IMR-90 (cell line): Measurements from ENCODE around the gene CD300LF. TPM values are rescaled to one million over a fixed set of nuclear protein-coding genes. Genes with fewer than 3 reads are reported as not detected.

Source experiments
- ATAC-seq: fragments of 200-7000 bp; cut with Tn5 transposase; 2 replicates; pipeline ENCODE4 v1.9.1; 2020; ENCODE audit warnings: low read depth, mild to moderate bottlenecking, moderate library complexity
- BruUV-seq: library from RNA; stranded (reverse); fragments of 400-500 nt; replicated peaks from 2 replicates; lab custom pipeline; 2021; lab: Mats Ljungman, UMichigan
- CTCF ChIA-PET: fragments of 300-600 bp; formaldehyde crosslinking; extraction: SDS; loops from one replicate; lab custom pipeline; 2021; ENCODE audit warnings: antibody characterized with exemption; lab: Yijun Ruan, JAX
- POLR2A ChIA-PET: fragments of 300-600 bp; sonication (Branson Sonifier 250); formaldehyde crosslinking; loops from one replicate; lab custom pipeline; 2022; ENCODE audit warnings: antibody characterized with exemption; ENCODE audit not compliant: unreplicated experiment; lab: Charles Lee
- DNase-seq: peaks from one replicate; pipeline ENCODE4 v3.0.0; 2013
- H2AFZ ChIP-seq: replicated peaks from 2 replicates; pipeline ENCODE3; 2013; ENCODE audit warnings: low read length, mild to moderate bottlenecking; ENCODE audit not compliant: poor library complexity
- H2AK5ac ChIP-seq: 2 replicates; pipeline ENCODE4 v1.6.1; 2013; ENCODE audit warnings: low read depth, low read length, inconsistent platforms
- H2AK9ac ChIP-seq: replicated peaks from 2 replicates; pipeline ENCODE3; 2013; ENCODE audit warnings: mild to moderate bottlenecking, low read depth, low read length, moderate library complexity; ENCODE audit not compliant: poor library complexity
- H2BK120ac ChIP-seq: 2 replicates; pipeline ENCODE4 v1.6.1; 2013; ENCODE audit warnings: low read depth, low read length, inconsistent platforms
- H2BK15ac ChIP-seq: 3 replicates; pipeline ENCODE4 v1.6.1; 2013; ENCODE audit warnings: low read depth, low read length, inconsistent platforms
- H2BK20ac ChIP-seq: 2 replicates; pipeline ENCODE4 v1.6.1; 2013; ENCODE audit warnings: low read depth, mild to moderate bottlenecking, inconsistent platforms, low read length, moderate library complexity
- H2BK5ac ChIP-seq: 2 replicates; pipeline ENCODE4 v1.6.1; 2013; ENCODE audit warnings: mild to moderate bottlenecking, low read depth, low read length, inconsistent platforms; ENCODE audit not compliant: poor library complexity, severe bottlenecking
- H3K14ac ChIP-seq: replicated peaks from 2 replicates; pipeline ENCODE4 v1.6.1; 2013; ENCODE audit warnings: low read depth, low read length, inconsistent platforms
- H3K18ac ChIP-seq: 2 replicates; pipeline ENCODE4 v1.6.1; 2013; ENCODE audit warnings: low read depth, low read length, control low read depth
- H3K23ac ChIP-seq: 2 replicates; pipeline ENCODE4 v1.6.1; 2013; ENCODE audit warnings: low read depth, low read length, inconsistent platforms
- H3K27ac ChIP-seq: 2 replicates; pipeline ENCODE4 v1.5.1; 2013; ENCODE audit warnings: mild to moderate bottlenecking, control low read depth, low read length; ENCODE audit not compliant: insufficient read depth
- H3K27me3 ChIP-seq: 2 replicates; pipeline ENCODE4 v1.6.1; 2013; ENCODE audit warnings: low read length; ENCODE audit not compliant: control insufficient read depth, insufficient read depth
- H3K36me3 ChIP-seq: 2 replicates; pipeline ENCODE4 v1.6.1; 2013; ENCODE audit warnings: low read length, mixed read lengths; ENCODE audit not compliant: control insufficient read depth, insufficient read depth
- H3K4ac ChIP-seq: 2 replicates; pipeline ENCODE4 v1.6.1; 2013; ENCODE audit warnings: low read depth, low read length, inconsistent platforms
- H3K4me1 ChIP-seq: 2 replicates; pipeline ENCODE4 v1.6.1; 2013; ENCODE audit warnings: low read length, mixed read lengths; ENCODE audit not compliant: control insufficient read depth, insufficient read depth
- H3K4me2 ChIP-seq: 2 replicates; pipeline ENCODE4 v1.6.1; 2013; ENCODE audit warnings: low read depth, mild to moderate bottlenecking, control low read depth, low read length, moderate library complexity
- H3K4me3 ChIP-seq: 2 replicates; pipeline ENCODE4 v1.5.1; 2013; ENCODE audit warnings: low read depth, mild to moderate bottlenecking, control low read depth, low read length, moderate library complexity; ENCODE audit not compliant: insufficient read depth
- H3K56ac ChIP-seq: 2 replicates; pipeline ENCODE4 v1.6.1; 2013; ENCODE audit warnings: low read length, inconsistent platforms; ENCODE audit not compliant: insufficient read depth; ENCODE audit errors: extremely low read depth
- H3K79me1 ChIP-seq, 2 experiments: 2 replicates each; pipeline ENCODE4 v1.6.1; 2013; ENCODE audit warnings: low read length in 2 of 2, inconsistent platforms in 1 of 2, low read depth in 1 of 2
- H3K9ac ChIP-seq: 2 replicates; pipeline ENCODE4 v1.6.1; 2013; ENCODE audit warnings: low read depth, low read length, control low read depth
- H3K9me1 ChIP-seq: 2 replicates; pipeline ENCODE4 v1.6.1; 2013; ENCODE audit warnings: low read length, inconsistent platforms; ENCODE audit not compliant: insufficient read depth
- H3K9me3 ChIP-seq: 2 replicates; pipeline ENCODE4 v1.6.1; 2013; ENCODE audit warnings: low read length; ENCODE audit not compliant: control insufficient read depth, insufficient read depth
- H4K20me1 ChIP-seq: 2 replicates; pipeline ENCODE4 v1.6.1; 2013; ENCODE audit warnings: low read length, inconsistent platforms; ENCODE audit not compliant: insufficient read depth
- H4K5ac ChIP-seq: 2 replicates; pipeline ENCODE4 v1.6.1; 2013; ENCODE audit warnings: mild to moderate bottlenecking, low read depth, low read length, control low read depth
- H4K8ac ChIP-seq, 2 experiments: 2 replicates each; pipeline ENCODE4 v1.6.1; 2013; ENCODE audit warnings: low read depth in 2 of 2, low read length in 2 of 2, control low read depth in 1 of 2, inconsistent platforms in 1 of 2
- H4K91ac ChIP-seq: 2 replicates; pipeline ENCODE4 v1.6.1; 2013; ENCODE audit warnings: low read depth, low read length, inconsistent platforms; ENCODE audit not compliant: insufficient read depth
- WGBS, 2 experiments: methylation state at CpG; one replicate each; pipeline versions ENCODE4 v1.1.5 to v1.1.7; 2013; ENCODE audit warnings: missing lambda C conversion rate in 2 of 2; ENCODE audit not compliant: insufficient read length in 1 of 2; ENCODE audit errors: extremely low coverage in 2 of 2; 5-methylcytosine and 5-hydroxymethylcytosine counted together
- dilution Hi-C: fragments of 300-500 bp; cut with HindIII; formaldehyde crosslinking; loops from one replicate; pipeline ENCODE4 v1.14.3; 2018; ENCODE audit warnings: low sequenced_read_pairs; ENCODE audit not compliant: unreplicated experiment
- in situ Hi-C: fragments of 300-500 bp; cut with MboI; formaldehyde crosslinking; loops from 3 replicates; pipeline ENCODE4 v1.14.3; 2019; ENCODE audit warnings: low sequenced_read_pairs, inconsistent platforms, mixed read lengths
- intact Hi-C: fragments of 100-400 bp; cut with micrococcal nuclease; formaldehyde crosslinking; loops from 2 replicates; pipeline ENCODE4 v1.10.0; 2022
- polyA plus RNA-seq, 3 experiments: library from polyadenylated mRNA; depleted of rRNA; stranded (reverse); fragments of >200 nt; gene quantifications; 2 replicates each; pipeline ENCODE4 v1.2.3, GENCODE V29; 2012; ENCODE audit warnings: low replicate concordance in 1 of 3
- total RNA-seq: library from RNA; depleted of rRNA; stranded (reverse); fragments of >200 nt; gene quantifications from 2 replicates; pipeline ENCODE4 v1.2.3, GENCODE V29; 2012
- TF ChIP-seq, protein P1 (sequence below): fragments of 150-350 bp; IDR thresholded peaks from 2 replicates; pipeline ENCODE4 v1.6.1; 2017; ENCODE audit warnings: mild to moderate bottlenecking, antibody characterized with exemption, low read length, low read depth
- TF ChIP-seq, protein P2 (sequence below): conservative IDR thresholded peaks from 2 replicates; pipeline ENCODE4 v1.5.1; 2012; ENCODE audit warnings: mild to moderate bottlenecking, low read depth, low read length, improper control_type of control experiment

Gene CD300LF
- total and polyA plus RNA-seq, 2 of the 4 experiments (the other 2 are of a cell fraction), result not detected

GRCh38 chr17:74736513-74737298, 24.0 kb upstream of the CD300LF start, which contains the start of gene RAB37:
RAB37 (plus strand) TSS chr17:74737256; CDS start chr17:74737273, 17 bp downstream.
- Histone ChIP-seq H3K4me2 (no peak within 1 kb of the TSS; the same call in 1 of the 2 replicates), H2AK9ac (peak within 1 kb of the TSS; percentile 55), H3K56ac (no peak within 1 kb of the TSS), H3K27ac (no peak within 1 kb of the TSS), H3K14ac (no peak within 1 kb of the TSS), H2AFZ (peak within 1 kb of the TSS; percentile 75), H4K20me1 (no peaks in the 10 kb centered on the region), H3K23ac (no peak within 1 kb of the TSS; the same call in 1 of the 2 replicates), H3K9me1 (0 out of 2 replicates have a peak, but pooled peaks cover 3% of the 10 kb centered on the region), H4K91ac (no peak within 1 kb of the TSS), H3K18ac (no peak within 1 kb of the TSS), H3K36me3 (no peaks in the 10 kb centered on the region), H4K5ac (no peak within 1 kb of the TSS), H4K8ac (no peak within 1 kb of the TSS), H3K4ac (no peak within 1 kb of the TSS), H2BK15ac (no peak within 1 kb of the TSS), H2AK5ac (no peak within 1 kb of the TSS), H3K79me1 (no peaks in the 10 kb centered on the region), H3K27me3 (peaks cover 47% of the 10 kb centered on the region), H3K4me1 (peaks cover 4% of the 10 kb centered on the region; the same call in 1 of the 2 replicates), H2BK5ac (no peak within 1 kb of the TSS), H3K9ac (no peak within 1 kb of the TSS), H3K4me3 (no peak within 1 kb of the TSS; the same call in 1 of the 2 replicates), H2BK120ac (no peak within 1 kb of the TSS), H3K9me3 (no peaks in the 10 kb centered on the region), H2BK20ac (no peak within 1 kb of the TSS)
- POLR2A ChIA-PET, result no interaction called here
- in situ Hi-C loops, result no loop called here
- no TSS peak for BruUV-seq
- intact Hi-C loops, result loop anchor here (2.0 kb wide), 1 partner anchor 80 kb away; no protein-coding TSS in a partner anchor
- 5% methylated on average over 36 of the region's 67 CpGs; no CpG with 5 or more reads in 1 of the 2 experiments for WGBS, 2 experiments
- ATAC-seq (peak; percentile 15; the same call in 1 of the 2 replicates), DNase-seq (no peak)
- dilution Hi-C loops, result no loop called here
- CTCF ChIA-PET, result interaction anchor here (0.9 to 2.9 kb wide), 2 partner anchors 50 to 80 kb away, joined by 6 to 29 read pairs; no protein-coding TSS in a partner anchor
- TF ChIP-seq, protein P1, sequence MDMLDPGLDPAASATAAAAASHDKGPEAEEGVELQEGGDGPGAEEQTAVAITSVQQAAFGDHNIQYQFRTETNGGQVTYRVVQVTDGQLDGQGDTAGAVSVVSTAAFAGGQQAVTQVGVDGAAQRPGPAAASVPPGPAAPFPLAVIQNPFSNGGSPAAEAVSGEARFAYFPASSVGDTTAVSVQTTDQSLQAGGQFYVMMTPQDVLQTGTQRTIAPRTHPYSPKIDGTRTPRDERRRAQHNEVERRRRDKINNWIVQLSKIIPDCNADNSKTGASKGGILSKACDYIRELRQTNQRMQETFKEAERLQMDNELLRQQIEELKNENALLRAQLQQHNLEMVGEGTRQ, result no peak
- TF ChIP-seq, protein P2, sequence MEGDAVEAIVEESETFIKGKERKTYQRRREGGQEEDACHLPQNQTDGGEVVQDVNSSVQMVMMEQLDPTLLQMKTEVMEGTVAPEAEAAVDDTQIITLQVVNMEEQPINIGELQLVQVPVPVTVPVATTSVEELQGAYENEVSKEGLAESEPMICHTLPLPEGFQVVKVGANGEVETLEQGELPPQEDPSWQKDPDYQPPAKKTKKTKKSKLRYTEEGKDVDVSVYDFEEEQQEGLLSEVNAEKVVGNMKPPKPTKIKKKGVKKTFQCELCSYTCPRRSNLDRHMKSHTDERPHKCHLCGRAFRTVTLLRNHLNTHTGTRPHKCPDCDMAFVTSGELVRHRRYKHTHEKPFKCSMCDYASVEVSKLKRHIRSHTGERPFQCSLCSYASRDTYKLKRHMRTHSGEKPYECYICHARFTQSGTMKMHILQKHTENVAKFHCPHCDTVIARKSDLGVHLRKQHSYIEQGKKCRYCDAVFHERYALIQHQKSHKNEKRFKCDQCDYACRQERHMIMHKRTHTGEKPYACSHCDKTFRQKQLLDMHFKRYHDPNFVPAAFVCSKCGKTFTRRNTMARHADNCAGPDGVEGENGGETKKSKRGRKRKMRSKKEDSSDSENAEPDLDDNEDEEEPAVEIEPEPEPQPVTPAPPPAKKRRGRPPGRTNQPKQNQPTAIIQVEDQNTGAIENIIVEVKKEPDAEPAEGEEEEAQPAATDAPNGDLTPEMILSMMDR, result peak; percentile 12; the same call in 1 of the 2 replicates
